Activated CD4-positive, alpha-beta T cell treated with anti-CD3 and anti-CD28 coated beads, Interleukin-2, Interleukin-6, amounts not matched to agents 100 ng/mL and 50 ng/mL, durations not matched to agents 16 hours and 8 hours (primary cell): ENCODE data around the gene DHRS13.

ENCODE experiments used
- DNase-seq: peaks from one replicate; pipeline ENCODE4 v3.0.0-alpha.2; 2020

Gene DHRS13

DNA sequence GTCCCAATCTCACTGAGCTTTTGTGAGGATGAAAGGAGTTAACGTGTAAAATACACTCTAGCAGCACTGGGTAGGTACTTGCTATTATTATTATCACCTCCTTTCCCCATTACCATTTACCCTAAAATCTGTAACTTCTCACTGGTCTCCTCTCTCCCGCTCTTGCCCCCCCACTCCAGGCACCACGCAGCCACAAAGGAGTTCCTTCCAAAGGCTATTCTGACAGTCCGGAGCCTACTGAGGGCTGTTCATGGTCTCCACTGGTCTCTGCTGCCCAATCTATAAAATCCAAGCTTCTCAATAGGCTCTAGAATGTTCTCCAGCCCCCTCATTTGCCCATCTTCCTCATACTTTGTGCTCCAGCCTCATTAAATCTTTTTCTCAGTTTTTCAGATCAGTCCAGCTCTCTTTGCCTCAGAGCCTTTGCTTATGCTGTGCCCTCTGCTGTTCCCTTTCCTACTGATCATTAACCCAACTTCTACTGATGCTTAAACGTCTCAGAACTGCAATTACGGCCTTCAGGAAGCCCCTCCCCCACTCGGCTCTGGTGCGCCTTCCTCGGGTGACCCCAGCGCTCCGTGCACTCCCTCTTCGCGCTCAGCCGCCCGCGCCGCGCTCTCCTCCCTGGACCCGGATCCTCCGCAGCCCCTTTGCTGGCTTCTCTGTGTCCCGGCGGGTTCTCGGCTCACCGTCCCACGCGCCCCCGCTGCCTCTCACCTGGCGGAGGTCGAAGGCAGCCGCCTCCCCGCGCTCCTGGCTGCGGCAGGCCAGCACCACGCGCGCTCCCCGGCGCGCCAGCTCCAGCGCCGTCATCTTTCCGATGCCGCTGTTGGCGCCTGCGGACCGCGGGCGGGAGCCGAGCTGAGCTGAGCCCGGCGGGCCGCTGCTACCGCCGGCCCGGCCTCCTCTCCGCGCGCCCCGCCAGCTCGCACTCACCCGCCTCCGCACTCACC is 737 bp downstream of the DHRS13 start:
- peak; percentile 68 for DNase-seq

DNA sequence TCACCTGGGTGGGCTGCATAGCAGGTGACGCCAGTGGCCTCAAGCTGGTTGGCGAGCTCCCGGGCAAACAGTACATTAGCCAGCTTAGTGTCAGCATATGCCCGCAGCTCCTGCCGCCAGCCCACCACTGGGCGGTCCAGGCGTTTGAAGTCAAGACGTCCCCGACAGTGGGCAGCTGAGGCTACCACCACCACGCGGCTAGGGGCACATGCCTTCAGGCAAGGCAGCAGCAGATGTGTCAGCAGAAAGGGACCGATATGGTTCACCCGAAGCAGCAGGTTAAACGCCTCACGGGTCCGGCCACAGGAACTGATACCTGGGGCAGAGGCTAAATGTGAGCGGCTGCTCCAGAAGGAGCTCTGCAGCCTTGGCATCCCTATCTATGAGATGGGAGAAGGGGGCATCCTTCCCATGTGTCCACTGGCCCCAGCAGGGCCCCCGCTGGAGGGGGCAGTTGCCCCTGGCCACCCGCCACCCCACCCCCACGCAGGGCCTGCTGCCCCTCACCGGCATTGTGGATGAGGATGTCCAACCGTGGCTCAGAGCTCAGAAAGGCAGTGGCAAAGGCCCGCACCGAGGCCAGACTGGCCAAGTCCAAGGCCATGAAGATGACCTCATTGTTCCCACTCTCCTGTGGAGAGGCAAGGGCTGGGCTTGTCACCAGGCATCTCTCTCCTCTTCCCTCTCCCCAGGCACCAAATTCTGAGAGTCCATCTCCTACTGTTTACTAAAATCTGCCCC is 1.7 kb downstream of the DHRS13 start:
- DNase-seq = no peak

DNA sequence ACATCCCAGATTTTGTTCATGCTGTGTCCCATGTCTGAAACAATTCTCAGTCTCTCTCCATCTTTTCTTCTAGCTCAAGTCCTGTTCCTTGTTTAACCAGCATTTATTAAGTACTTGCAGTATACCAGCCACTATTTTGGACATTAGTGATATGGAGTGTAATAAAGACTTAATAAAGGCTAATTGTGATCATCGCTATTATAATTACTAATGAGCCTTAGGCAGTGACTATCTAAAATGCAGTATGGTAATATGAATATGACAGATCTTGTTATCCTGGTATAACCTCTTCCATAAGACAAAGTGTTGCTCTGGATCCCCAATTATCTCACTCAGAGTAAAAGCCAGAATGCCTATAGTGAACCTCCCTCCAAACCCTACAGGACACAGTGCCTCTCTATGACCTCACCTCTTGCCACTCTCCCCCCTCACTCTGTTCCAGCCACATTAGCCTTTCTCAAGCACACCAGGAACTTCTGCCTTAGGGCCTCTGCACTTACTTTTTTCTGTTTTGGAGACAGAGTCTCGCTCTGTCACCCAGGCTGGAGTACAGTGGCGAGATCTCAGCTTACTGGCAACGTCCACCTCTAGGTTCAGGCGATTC is 3.6 kb downstream of the DHRS13 start:
- no peak for DNase-seq

DNA sequence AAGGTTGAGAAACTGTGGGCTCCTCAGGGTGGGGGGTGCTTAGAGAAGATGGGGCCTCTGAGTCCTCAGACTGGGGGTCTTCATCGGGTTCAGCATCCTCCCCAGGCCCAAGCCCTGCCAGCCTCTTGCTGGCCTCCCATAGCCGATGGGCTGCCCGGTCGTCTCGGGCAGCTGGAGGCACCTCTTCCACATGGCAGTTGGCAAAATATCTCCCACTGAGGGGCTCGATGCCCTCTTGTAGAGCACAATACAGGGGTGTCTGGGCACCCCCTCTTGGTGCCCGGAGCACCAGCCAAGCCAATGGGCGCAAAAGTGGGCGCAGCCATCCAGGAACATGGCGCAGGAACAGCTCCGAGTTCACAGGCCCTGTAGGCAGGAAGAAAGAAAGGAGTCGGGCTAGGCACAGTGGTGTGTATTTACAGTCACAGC is 4.3 kb downstream of the DHRS13 start:
- DNase-seq = no peak

DNA sequence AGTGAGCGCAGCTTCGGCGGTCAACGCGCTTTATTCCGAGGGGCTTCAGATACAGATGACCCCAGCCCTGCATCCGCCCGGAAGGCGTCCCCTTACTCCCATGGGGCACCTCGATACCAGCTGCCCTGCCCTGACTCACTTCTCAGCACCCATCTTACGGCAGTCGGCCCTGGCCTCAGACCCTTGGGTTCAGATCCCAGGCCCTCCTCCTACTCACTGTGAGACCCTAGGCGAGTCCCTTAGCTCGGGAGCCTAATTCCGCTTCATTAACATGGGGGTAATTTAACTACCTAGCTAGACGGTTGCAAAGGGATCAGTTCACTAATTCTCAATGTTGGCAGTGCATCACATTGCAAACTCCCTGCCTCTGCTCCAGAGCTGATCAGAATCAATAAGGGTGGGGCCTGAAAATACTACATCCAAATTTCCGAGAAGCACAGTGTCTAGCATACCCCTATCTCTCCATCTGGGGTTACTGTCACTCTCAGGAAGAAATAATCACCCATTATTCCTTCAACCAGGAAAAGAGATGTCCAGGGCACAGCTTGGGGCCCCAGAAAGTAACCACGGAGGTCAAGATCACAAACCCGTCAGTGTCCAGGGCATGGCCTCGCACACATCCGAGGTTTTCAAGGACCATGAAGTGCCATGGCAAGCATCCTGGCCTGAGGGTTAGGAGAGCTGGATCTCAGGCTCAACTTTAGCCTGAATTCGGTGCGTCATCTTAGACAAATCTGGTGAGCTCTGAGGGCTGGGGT is 4.9 kb downstream of the DHRS13 start:
- no peak for DNase-seq

DNA sequence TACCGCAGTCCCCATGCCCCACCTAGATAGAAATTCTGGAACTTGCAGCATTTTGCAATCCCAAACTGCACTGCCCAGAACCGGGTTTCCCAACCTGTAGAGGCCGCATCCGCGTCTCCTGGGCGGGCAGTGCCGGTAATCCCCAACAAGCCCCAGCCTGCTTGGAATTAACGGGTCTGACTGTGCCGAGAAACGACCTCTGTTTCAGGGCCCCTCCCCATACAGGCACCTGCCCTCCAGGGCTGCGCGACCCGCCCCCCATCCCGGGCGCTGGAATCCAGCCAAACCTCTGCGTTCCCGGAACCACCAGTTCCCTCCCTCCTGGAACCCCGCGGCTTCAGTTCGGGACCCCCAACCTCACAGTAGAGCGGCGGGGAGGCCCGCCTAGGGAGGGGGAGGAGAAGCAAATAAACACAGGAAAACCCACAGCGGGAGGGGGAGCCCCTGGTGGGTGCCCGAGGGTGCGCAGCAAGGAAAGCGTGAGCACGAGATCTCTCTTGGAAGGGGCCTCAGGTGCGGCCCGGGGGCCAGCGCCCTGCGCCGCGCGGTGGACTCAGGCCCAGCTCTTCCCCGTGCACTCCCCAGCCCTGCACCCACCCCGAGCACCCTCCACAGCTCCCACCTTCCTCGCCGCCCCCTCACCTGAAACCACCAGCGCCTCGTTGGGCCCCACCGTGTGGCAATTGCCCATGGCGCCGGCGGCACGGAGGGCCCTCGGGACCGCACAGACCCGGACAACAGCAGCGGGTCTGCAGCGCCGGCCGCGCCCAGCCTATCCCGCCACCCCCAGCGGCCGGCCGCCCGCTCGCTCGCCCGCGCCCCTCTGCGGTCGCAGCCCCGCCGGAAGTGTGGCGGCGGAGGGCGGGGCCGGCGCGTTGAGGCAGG is 5.8 kb downstream of the DHRS13 start, which contains the start of gene FLOT2:
Gene FLOT2 (minus strand): TSS at position 850 of the 885 bp plus-strand sequence. CDS start 159 bp downstream, at position 691.
- DNase-seq = peak; percentile 60

DNA sequence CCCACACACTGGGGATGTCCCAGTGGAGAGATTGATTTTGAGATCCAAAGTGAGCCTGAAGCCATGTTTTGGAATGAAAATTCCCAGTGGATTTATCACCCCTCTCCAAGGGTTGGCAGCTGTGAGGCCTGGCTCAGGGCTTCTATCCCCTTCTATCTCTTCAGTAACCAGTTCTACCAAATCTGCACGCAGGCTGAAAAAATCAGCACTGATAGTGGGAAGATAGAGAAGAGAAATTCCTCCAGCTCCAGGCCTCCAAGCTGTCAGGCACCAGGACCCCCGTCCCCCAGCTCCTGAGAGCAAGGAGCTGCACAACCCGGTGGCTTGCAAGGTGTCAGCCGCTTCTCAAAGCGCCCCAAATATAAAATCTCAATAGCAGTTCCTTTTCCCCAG is 6.4 kb downstream of the DHRS13 start:
- no peak for DNase-seq

DNA sequence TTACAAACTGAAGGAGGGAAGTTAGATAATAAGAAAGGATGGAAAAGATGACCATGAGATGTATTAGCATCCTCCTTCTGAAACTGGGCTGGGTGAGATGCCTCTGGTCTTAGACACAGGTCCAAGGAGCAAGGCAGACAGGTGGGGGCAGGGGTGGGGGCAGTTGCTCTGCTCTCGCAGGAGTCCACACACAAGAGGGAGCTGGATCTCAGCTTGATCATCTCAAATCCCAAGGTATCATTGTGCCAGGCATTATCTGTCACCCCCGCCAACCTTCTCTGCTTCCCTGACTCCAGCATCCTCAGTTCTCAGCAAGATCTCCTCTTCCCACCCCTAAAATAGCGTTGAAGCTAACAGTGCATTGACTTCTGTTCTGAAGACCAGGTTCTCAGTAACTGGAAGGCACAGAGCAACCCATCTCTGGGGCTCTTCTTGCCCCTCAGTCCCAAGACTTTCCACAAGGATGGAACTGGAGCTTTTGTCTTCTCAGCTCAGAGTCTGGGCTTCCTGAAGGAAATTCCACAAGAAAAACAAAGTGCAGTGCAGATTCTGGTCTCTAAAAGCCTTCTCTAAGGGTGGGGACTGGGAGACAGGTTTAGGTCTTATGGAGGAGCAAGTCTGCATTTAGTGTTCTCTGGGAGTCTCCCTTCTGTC is 7.0 kb downstream of the DHRS13 start:
- peak; percentile 10 for DNase-seq

DNA sequence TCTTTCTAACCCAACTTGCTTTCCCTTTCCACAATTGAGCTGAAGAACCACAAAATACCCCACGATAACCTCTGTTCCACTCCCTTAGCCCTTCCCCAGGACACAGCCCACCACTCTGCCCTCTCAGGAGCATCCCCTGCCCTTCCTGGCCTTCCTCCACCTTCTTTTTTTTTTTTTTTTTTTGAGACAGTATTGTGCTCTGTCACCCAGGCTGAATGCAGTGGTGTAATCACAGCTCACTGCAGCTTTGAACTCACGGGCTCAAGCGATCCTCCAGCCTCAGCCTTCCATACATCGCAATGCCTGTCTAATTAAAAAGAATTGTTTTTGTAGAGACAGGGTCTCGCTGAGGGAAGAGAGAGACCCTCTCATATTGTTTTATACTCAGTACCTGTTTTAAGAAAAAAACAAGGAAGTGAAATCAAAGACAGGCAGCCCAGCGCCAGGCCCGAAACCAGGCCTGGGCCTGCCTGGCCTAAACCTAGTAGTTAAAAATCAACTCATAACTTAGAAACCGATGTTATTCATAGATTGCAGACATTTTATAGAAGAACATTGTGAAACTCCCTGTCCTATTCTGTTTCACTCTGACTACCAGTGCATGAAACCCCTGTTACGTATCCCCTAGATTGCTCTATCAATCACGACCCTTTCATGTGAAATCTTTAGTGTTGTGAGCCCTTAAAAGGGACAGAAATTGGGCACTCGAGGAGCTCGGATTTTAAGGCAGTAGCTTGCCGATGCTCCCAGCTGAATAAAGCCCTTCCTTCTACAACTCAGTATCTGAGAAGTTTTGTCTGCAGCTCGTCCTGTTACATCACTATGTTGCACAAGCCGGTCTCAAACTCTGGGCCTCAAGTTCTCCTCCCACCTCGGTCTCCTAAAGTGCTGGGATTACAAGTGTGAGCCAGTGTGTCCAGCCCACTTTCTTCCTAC is 9.4 kb downstream of the DHRS13 start:
- DNase-seq = peak; percentile 64

DNA sequence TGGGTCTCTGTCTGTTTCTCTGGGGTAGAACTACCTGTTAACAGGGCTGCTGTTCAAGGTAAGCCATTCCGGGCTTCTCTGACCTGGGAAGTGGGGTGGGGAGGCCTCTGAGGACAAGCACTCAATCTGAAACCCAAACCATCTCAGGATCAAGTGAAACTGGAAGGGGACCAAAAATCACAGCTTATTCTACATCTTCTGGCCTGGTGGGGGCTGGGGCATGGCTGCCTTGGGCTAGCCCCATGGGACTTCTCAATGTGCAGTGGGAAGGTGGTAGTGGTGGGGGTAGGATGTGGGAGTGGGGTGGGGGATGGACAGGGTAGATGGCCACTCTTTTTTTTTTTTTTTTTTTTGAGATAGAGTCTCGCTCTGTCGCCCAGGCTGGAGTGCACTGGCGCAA is 10.9 kb downstream of the DHRS13 start:
- DNase-seq = no peak

DNA sequence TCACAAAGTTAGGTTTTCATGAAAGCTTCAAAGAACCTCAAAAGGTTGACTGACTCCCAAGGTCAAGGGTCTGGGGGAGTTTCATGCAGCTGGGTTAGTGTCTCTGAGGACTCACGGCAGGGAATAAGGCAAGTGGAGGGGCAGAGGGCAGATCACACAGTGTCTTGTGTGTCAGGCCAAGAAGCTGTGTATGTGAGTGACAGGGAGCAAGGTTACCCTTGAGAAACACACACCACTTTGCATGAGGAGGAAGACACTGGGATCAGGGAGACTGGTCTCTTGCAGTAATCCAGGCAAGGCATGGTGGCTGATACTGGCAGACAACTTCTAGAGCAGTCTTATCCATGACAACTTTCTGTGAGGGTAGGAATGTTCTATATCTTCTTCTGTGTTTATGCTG is 11.7 kb downstream of the DHRS13 start:
- no peak for DNase-seq

DNA sequence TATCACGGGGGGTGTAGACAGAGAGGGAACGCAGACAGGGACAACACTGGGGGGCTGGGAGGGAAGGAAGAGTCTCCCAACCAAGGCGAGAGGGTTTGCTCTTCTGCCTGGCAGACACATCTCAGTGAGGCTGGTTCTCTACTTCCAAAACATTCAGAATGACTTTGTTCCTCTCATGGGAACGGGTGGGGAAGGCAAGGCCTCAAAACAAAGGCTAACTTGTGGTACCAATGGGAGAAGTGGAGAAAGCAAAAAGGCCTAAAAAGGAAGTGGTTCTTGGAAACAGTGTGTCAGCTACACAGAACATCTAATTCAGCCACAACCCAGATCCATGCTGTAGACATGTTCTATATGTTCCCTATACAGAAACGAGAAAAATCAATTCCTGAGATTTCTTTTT is 12.9 kb downstream of the DHRS13 start:
- peak; percentile 15 for DNase-seq

DNA sequence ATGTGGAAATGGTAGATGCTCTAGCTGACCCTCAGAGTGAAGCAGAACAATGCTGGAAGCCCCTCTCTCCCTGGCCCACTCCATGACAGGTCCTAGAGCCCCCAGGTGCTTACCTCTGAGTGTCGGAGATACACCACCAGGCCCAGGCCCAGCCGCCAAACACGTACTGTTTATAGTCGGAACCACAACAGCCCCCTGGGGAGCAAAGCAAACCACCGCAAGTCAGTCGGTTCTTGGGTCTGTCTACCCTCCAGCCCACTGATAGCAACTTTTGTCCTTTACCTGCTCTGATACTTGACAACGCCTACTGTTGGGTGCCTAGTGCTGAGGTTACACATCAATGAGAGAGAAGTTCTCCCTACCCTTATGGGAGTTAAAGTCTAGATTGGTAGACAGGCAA is 14.0 kb downstream of the DHRS13 start:
- DNase-seq = no peak

DNA sequence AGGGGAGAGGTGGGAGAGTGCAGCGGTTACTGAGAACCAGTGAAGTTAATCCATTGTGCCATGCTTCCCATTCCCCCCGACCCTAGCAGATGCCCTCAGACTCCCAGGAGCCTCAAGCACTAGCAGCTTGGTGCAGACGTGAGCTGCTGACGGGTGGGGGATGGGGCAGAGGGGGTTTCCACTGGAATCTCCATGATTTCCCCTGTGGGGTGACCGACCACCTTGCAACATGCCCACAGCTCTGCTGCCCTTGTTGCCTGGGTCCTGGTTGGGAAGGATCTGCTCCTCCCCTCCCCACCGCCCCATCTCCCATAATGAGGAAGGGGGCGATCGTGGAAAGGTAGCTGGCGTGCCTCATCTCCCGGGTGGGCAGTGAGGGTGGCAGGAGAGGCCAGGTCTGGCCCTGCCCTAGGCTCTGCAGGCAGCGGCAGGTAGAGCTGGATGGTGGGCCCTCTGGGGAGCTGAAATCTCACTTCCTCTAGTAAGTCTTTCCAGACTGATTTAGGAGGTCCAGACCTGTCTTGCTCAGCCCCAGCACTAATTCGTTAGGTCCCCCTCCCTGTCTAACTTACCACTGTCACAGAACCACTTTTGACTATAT is 14.9 kb downstream of the DHRS13 start:
- no peak for DNase-seq

DNA sequence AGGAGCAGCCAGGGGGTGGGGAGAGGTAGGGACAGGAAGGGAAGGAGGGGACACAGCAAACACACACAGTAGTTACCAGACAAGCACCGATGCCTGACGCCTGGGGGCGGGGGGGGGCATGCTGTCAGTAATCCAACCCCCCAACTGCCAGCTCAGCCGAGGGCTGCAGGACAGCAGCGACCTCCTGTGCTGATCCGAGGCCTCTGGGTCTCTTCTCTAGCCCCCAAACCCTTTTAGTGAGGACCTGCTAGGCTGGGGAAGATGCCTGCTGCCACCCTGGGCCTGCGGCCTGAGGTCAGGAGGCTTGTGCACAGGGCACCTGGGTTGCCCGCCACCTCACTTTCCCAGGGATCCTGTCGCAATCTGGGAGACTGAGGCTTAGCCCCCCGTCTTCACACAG is 16.9 kb downstream of the DHRS13 start:
- no peak for DNase-seq

DNA sequence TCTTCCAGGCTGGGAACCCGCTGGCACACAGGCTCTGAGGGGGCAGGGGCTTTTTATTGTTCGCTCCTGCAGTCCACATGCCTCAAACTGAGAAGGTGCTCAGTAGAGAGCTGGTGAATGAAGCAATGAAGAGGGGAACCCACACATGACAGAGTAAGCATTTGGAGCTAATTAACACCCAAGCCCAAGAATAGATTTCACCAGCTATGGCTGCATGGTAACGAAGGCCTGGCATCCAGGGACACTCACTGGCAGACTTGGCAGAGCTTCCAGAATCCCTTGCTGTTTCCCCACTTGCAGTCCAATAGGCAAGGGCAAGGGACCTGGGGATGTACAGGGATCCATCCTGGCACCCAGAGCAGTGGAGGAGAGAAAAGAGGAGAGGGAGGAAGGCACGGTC is 17.5 kb downstream of the DHRS13 start:
- DNase-seq = no peak

DNA sequence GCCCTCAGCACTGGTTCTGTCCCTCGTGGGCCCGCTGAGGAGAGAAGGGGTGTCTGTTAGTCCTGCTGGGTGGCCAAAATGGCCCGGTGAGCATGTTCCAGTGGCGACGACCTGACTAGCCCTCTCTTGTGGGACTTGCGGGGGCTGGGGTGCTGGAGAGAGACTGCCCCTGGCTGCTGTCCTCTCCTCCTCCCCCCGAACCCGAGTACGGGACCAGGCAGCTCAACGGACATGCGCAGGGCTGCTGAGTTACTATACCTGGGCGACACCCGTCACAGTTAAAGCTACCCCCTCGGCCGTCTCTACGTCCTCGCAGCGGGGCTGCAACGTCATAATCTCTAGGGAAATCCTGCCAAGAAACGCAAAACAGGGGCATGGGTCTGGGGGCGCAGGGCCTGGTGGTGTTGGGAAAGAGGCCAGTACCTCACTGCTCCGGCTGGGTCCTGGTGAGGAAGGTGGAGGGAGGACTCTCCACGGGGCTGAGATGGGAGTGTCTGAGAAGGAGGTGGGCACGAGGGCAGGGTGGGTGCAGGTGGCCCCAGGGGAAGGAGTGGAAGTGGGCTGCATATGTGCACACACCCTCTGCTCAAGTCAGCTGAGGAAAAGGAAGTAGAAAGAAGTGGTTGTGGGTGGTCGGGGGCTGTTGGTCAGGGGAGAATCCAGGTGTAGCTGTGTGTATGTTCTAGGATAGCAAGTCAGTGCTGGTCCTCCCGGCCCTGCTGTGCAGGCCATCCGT is 18.7 kb downstream of the DHRS13 start:
- DNase-seq = no peak

DNA sequence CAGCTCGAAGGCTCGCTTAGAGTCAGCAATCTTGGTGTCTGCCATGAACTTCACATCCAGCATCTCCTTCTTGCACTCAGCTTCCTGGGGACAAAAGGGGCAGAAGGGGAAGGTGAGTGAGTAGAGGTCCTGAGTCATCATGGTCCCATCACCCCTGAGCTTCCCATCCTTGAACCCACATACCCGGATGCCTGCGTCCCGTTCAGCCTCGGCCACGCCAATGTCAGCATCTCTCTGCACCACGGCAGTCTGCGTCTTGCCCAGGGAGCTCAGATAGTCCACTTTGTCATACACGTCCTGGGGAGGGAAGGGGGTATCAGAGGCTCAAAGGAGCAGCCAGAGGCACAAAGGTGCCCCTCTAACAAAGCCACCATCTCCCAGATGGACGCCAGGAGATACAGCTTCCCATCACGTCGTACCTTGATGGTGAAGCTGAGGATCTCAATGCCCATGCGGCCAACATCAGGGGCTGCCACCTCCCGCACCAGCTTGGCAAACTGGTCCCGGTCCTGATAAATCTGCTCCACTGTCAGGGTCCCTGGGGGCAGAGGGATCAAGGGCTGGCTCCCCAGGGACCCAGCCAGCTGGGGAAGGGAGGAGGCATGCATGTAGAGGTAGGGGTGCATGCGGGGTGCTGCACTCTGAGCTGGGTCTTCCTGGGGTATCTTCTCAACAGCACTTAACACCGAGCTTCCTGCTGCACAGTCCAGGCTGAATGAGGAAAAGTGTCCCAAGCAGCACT is 20.6 kb downstream of the DHRS13 start:
- DNase-seq = no peak
